DOHH2 (cell line): Measurements from ENCODE around the gene MYNN.

ENCODE experiments used
- EZH2phosphoT487 ChIP-seq: fragments of 200-600 bp; sonication (generic); IDR thresholded peaks from 2 replicates; pipeline ENCODE4 v1.6.1; 2017; ENCODE audit warnings: borderline replicate concordance, mild to moderate bottlenecking, antibody characterized with exemption, low read length, moderate library complexity, mixed read lengths
- TF ChIP-seq, protein P1 (sequence below): fragments of 200-600 bp; sonication (generic); IDR thresholded peaks from one replicate; pipeline ENCODE4 v1.5.1; 2014; ENCODE audit warnings: antibody characterized with exemption, mild to moderate bottlenecking, low read depth, low read length; ENCODE audit not compliant: poor library complexity, severe bottlenecking

DNA sequence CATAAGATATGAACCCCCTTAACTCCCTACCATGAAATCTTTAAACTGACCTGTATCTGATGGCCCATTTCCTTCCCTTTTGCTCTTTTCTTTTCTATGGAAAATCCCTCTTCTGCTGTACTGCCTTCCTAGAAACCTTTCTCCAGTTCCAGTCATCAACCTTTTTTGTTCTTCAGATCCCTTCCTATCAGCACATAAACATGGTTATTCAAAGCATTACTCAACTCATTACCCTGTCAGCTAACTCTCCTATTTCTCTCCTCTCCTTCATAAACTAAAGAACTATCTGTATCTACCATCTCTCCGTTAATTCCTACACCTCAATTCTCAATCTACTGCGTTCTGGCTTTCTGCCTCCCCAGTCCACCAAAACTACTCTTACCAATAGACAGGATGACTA, 21.3 kb upstream of the MYNN start:
- TF ChIP-seq, protein P1, sequence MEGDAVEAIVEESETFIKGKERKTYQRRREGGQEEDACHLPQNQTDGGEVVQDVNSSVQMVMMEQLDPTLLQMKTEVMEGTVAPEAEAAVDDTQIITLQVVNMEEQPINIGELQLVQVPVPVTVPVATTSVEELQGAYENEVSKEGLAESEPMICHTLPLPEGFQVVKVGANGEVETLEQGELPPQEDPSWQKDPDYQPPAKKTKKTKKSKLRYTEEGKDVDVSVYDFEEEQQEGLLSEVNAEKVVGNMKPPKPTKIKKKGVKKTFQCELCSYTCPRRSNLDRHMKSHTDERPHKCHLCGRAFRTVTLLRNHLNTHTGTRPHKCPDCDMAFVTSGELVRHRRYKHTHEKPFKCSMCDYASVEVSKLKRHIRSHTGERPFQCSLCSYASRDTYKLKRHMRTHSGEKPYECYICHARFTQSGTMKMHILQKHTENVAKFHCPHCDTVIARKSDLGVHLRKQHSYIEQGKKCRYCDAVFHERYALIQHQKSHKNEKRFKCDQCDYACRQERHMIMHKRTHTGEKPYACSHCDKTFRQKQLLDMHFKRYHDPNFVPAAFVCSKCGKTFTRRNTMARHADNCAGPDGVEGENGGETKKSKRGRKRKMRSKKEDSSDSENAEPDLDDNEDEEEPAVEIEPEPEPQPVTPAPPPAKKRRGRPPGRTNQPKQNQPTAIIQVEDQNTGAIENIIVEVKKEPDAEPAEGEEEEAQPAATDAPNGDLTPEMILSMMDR: no peak
- TF ChIP-seq EZH2phosphoT487: no peak
